ENCODE results near the gene ZMPSTE24. TPM values are rescaled to one million over a fixed set of nuclear protein-coding genes. Genes with fewer than 3 reads are reported as not detected.

ZMPSTE24 gene
- total and polyA plus RNA-seq, 10 of the 15 experiments (the other 5 are each of a cell fraction or from before 2014, with no cell fraction given) = 21.5 to 84.4 (median 43.6) TPM

GRCh38 chr1:40252601-40253000, 5.4 kb upstream of the ZMPSTE24 start:
- H3K9me3 ChIP-seq (replicated peaks; ENCODE audit: control insufficient read depth, insufficient read depth, low read length) = no peaks in the 10 kb centered on the region
- WGBS (ENCODE audit: insufficient coverage, insufficient replicate concordance, low lambda C conversion rate, missing lambda C conversion rate) = 97% methylated on average over 2 of the region's 2 CpGs
- in situ Hi-C loops (cut with MboI) = no loop called here
- intact Hi-C loops (cut with micrococcal nuclease; ENCODE audit: unreplicated experiment) = loop anchor here (10.0 kb wide), 1 partner anchor 152 kb away; no protein-coding TSS in a partner anchor
- BruUV-seq (replicated peaks) = no TSS peak
- H2AFZ ChIP-seq (ENCODE audit: control insufficient read depth, low read depth, low read length) = no peak overlapping the region
- H3K27ac ChIP-seq (ENCODE audit: control insufficient read depth, insufficient read depth) = no peak overlapping the region
- no peak overlapping the region for H3K4me3 ChIP-seq
- FAIRE-seq (no peak), DNase-seq (ENCODE audit: low read depth, low spot score) (no peak), ATAC-seq (no peak)
- POLR2A ChIA-PET = interaction anchor here (0.7 kb wide), 1 partner anchor 228 kb away, joined by 8 read pairs; no protein-coding TSS in a partner anchor
- peaks cover 8% of the 10 kb centered on the region; the same call in 1 of the 2 replicates for H3K4me1 ChIP-seq (ENCODE audit: control insufficient read depth, insufficient read depth, low read length)
- SMC1A ChIA-PET (ENCODE audit: uncharacterized antibody, unreplicated experiment) = no interaction called here
- H3K4me2 ChIP-seq (ENCODE audit: control insufficient read depth, insufficient read depth) = no peak overlapping the region
- peaks cover 18% of the 10 kb centered on the region for H3K79me2 ChIP-seq (ENCODE audit: control insufficient read depth, insufficient read depth, low read length)
- RAD21 ChIA-PET (ENCODE audit: unreplicated experiment) = no interaction called here
- H3K27me3 ChIP-seq (replicated peaks in 1 of 2; ENCODE audit: control insufficient read depth in 2 of 2, insufficient read depth in 2 of 2, low read length in 1 of 2) = no peaks in the 10 kb centered on the region
- no peaks in the 10 kb centered on the region for H4K20me1 ChIP-seq (ENCODE audit: control insufficient read depth, insufficient read depth)
- CTCF ChIA-PET = no interaction called here
- no peak overlapping the region for H3K9ac ChIP-seq (ENCODE audit: control insufficient read depth, insufficient read depth, low read length)
- no peaks in the 10 kb centered on the region for H3K36me3 ChIP-seq (ENCODE audit: control insufficient read depth in 2 of 2, insufficient read depth in 2 of 2, low read length in 1 of 2)
- TF ChIP-seq CEBPZ (IDR thresholded peaks at IDR 0.05; ENCODE audit: low read depth, low read length) = no peak
- no peak for TF ChIP-seq FOXM1 (IDR thresholded peaks at IDR 0.05; ENCODE audit: low read depth, low read length)
- TF ChIP-seq, protein P1, sequence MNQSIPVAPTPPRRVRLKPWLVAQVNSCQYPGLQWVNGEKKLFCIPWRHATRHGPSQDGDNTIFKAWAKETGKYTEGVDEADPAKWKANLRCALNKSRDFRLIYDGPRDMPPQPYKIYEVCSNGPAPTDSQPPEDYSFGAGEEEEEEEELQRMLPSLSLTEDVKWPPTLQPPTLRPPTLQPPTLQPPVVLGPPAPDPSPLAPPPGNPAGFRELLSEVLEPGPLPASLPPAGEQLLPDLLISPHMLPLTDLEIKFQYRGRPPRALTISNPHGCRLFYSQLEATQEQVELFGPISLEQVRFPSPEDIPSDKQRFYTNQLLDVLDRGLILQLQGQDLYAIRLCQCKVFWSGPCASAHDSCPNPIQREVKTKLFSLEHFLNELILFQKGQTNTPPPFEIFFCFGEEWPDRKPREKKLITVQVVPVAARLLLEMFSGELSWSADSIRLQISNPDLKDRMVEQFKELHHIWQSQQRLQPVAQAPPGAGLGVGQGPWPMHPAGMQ (IDR thresholded peaks at IDR 0.05; ENCODE audit: borderline replicate concordance) = no peak
- TF ChIP-seq SMAD5 (IDR thresholded peaks at IDR 0.05; ENCODE audit: low read depth) = no peak
- no peak for TF ChIP-seq POLR2AphosphoS2 (IDR thresholded peaks at IDR 0.05; ENCODE audit: low read depth, low read length)
- TF ChIP-seq, protein P2, sequence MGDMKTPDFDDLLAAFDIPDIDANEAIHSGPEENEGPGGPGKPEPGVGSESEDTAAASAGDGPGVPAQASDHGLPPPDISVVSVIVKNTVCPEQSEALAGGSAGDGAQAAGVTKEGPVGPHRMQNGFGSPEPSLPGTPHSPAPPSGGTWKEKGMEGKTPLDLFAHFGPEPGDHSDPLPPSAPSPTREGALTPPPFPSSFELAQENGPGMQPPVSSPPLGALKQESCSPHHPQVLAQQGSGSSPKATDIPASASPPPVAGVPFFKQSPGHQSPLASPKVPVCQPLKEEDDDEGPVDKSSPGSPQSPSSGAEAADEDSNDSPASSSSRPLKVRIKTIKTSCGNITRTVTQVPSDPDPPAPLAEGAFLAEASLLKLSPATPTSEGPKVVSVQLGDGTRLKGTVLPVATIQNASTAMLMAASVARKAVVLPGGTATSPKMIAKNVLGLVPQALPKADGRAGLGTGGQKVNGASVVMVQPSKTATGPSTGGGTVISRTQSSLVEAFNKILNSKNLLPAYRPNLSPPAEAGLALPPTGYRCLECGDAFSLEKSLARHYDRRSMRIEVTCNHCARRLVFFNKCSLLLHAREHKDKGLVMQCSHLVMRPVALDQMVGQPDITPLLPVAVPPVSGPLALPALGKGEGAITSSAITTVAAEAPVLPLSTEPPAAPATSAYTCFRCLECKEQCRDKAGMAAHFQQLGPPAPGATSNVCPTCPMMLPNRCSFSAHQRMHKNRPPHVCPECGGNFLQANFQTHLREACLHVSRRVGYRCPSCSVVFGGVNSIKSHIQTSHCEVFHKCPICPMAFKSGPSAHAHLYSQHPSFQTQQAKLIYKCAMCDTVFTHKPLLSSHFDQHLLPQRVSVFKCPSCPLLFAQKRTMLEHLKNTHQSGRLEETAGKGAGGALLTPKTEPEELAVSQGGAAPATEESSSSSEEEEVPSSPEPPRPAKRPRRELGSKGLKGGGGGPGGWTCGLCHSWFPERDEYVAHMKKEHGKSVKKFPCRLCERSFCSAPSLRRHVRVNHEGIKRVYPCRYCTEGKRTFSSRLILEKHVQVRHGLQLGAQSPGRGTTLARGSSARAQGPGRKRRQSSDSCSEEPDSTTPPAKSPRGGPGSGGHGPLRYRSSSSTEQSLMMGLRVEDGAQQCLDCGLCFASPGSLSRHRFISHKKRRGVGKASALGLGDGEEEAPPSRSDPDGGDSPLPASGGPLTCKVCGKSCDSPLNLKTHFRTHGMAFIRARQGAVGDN (IDR thresholded peaks at IDR 0.05) = no peak
- TF ChIP-seq FOS (IDR thresholded peaks at IDR 0.05; ENCODE audit: borderline replicate concordance, extremely low read depth, insufficient read length) = no peak
- TF ChIP-seq RAD21 (IDR thresholded peaks at IDR 0.05; ENCODE audit: insufficient read depth, low read depth, low read length) = no peak
- TF ChIP-seq PBX3 (IDR thresholded peaks at IDR 0.05; ENCODE audit: insufficient replicate concordance, low read depth, low read length) = no peak
- no peak for TF ChIP-seq POLR2A (IDR thresholded peaks at IDR 0.05; ENCODE audit: low read depth, low read length)
- TF ChIP-seq, protein P3, sequence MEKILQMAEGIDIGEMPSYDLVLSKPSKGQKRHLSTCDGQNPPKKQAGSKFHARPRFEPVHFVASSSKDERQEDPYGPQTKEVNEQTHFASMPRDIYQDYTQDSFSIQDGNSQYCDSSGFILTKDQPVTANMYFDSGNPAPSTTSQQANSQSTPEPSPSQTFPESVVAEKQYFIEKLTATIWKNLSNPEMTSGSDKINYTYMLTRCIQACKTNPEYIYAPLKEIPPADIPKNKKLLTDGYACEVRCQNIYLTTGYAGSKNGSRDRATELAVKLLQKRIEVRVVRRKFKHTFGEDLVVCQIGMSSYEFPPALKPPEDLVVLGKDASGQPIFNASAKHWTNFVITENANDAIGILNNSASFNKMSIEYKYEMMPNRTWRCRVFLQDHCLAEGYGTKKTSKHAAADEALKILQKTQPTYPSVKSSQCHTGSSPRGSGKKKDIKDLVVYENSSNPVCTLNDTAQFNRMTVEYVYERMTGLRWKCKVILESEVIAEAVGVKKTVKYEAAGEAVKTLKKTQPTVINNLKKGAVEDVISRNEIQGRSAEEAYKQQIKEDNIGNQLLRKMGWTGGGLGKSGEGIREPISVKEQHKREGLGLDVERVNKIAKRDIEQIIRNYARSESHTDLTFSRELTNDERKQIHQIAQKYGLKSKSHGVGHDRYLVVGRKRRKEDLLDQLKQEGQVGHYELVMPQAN (conservative IDR thresholded peaks at IDR 0.05) = no peak
- no peak for TF ChIP-seq EZH2 (IDR thresholded peaks at IDR 0.05; ENCODE audit: borderline replicate concordance, control insufficient read depth, low read depth, low read length)
